GM10248 (cell line): Measurements from ENCODE around the gene CREB3L4.

ENCODE experiments used
- CTCF ChIA-PET: fragments of 300-600 bp; sonication (Branson Sonifier 250); formaldehyde crosslinking; extraction: SDS; loops from one replicate; lab custom pipeline; 2021; ENCODE audit warnings: antibody characterized with exemption; lab: Yijun Ruan, JAX
- POLR2A ChIA-PET: fragments of 350-650 bp; sonication (Branson Sonifier 250); formaldehyde crosslinking; extraction: SDS; loops from one replicate; lab custom pipeline; 2020; ENCODE audit warnings: antibody characterized with exemption; lab: Yijun Ruan, JAX
- DNase-seq: peaks from one replicate; pipeline ENCODE4 v3.0.0; 2012; ENCODE audit errors: extremely low spot score
- CTCF ChIP-seq: IDR thresholded peaks from 2 replicates; pipeline ENCODE4 v1.5.1; 2012; ENCODE audit warnings: mild to moderate bottlenecking, low read depth; ENCODE audit errors: extremely low read depth, missing control alignments, control extremely low read depth

The CREB3L4 gene

GRCh38 chr1:153936011-153936802 is 31.5 kb upstream of the CREB3L4 start:
- POLR2A ChIA-PET, result no interaction called here
- DNase-seq, result no peak
- TF ChIP-seq CTCF, result no peak

GRCh38 chr1:153937331-153937730 is 30.4 kb upstream of the CREB3L4 start:
- CTCF ChIA-PET, result interaction anchor here (1.0 kb wide), 1 partner anchor 9 kb away, joined by 4 read pairs; the partner anchor contains the start of gene DENND4B
- POLR2A ChIA-PET, result no interaction called here
- no peak for DNase-seq
- no peak for TF ChIP-seq CTCF

More at GRCh38 chr1:153936011-153936802, 31.5 kb upstream of the CREB3L4 start:
- CTCF ChIA-PET, result no interaction called here

GRCh38 chr1:153938996-153939395 is 28.7 kb upstream of the CREB3L4 start:
- ChIA-PET CTCF (interaction anchor here (1.2 to 9.0 kb wide), 3 partner anchors 15 to 112 kb away, joined by 3 to 108 read pairs (median 3); partner anchors contain the start of genes GATAD2B and RAB13), POLR2A (no interaction called here)
- DNase-seq, result no peak
- no peak for TF ChIP-seq CTCF

- DNase-seq, result no peak
- POLR2A ChIA-PET, result interaction anchor here (1.5 kb wide), 1 partner anchor 17 kb away, joined by 6 read pairs; the partner anchor contains the start of gene GATAD2B
- TF ChIP-seq CTCF, result no peak
- CTCF ChIA-PET, result interaction anchor here (1.0 to 9.0 kb wide), 4 partner anchors 15 to 139 kb away, joined by 3 to 108 read pairs (median 4); partner anchors contain the start of genes GATAD2B and RAB13
Observed at GRCh38 chr1:153939476-153939875, 28.2 kb upstream of the CREB3L4 start.

GRCh38 chr1:153940756-153941155 is 26.9 kb upstream of the CREB3L4 start:
- no peak for DNase-seq
- ChIA-PET CTCF (interaction anchor here (1.3 to 9.0 kb wide), 3 partner anchors 12 to 140 kb away, joined by 3 to 108 read pairs (median 4); partner anchors contain the start of gene GATAD2B), POLR2A (interaction anchor here (1.5 kb wide), 1 partner anchor 18 kb away, joined by 6 read pairs; the partner anchor contains the start of gene GATAD2B)
- no peak for TF ChIP-seq CTCF

- POLR2A ChIA-PET, result no interaction called here
- CTCF ChIA-PET, result interaction anchor here (4.9 to 9.0 kb wide), 2 partner anchors 18 to 145 kb away, joined by 35 to 108 read pairs; partner anchors contain the start of gene GATAD2B
- no peak for TF ChIP-seq CTCF
- DNase-seq, result no peak
Observed at GRCh38 chr1:153941826-153942725, 25.6 kb upstream of the CREB3L4 start.
